GM18499 (cell line): Measurements from ENCODE around the gene PTGES3L.
"Not testable (repeated sequence)": the region's sequence is repeated elsewhere in the genome, so short reads cannot be mapped to it uniquely, and the experiment has no call there.

ENCODE experiments used
- ATAC-seq: cut with Tn5 transposase; IDR thresholded peaks from one replicate; pipeline ENCODE4 v1.9.1; 2021; ENCODE audit warnings: moderate number of reproducible peaks; ENCODE audit not compliant: insufficient read depth, unreplicated experiment

The PTGES3L gene

DNA sequence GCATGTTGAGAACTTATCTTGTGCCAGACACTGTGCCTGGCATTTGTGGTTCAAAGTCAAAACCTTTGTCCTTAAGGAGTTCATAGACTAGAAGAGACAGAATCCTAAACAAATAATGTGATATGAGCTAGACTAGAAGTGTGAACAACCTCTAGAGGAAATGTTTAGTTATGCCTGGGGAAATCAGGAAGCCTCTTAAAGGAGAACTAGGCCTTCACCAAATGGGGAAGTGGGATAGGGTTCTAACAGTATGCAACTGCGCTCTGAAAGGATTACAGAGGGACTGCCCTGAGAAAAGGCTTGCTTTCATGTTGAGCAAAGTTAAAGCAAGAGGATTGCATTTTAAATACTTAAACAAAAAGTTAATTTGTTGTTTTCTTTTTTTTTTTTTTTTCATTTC lies 5.3 kb upstream of the PTGES3L start:
- ATAC-seq = no peak

DNA sequence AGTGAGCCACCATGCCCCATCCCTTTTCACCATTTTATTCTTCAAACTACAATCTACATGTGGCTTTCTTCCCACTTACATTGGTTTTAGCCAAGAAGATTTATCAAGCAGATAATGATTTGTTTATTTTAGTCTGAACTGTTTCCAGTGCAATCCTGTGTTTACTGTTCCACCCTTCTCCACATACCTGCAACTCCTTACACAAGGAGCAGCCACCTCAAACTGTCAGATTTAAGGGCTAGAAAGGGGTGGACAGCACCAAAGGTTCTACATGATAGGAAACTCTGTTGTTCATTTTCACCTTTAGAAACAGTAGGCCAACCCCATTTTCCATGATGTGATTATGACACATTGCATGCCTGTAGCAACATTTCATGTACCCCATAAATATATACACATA lies 2.4 kb upstream of the PTGES3L start:
- no peak for ATAC-seq

DNA sequence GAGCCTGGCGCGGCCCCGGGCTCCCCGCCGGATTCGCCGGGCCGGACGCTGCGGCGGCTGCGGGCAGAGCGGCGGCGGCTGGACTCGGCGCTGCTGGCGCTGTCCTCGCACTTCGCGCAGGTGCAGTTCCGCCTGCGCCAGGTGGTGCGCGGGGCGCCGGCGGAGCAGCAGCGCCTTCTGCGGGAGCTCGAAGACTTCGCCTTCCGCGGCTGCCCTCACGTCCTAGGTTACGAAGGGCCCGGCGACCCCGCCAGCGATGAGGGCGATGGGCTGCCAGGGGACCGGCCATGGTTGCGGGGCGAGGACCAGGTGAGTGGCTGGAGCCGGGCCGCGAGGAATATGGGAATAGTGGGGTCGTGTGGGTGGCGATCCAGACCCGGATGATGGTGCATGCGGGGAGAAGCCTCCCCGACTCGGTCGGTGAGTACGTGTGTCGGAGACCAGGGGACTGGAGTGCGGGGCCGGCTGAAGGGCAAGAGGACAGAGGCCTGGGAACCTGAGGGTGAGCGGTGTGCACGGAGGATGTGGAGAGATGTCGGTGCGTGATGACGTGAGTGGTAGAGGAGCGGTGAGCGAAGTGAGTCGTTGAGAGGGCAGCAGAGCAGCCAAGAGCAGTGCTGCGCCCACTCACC lies 1.0 kb upstream of the PTGES3L start:
- no peak for ATAC-seq

DNA sequence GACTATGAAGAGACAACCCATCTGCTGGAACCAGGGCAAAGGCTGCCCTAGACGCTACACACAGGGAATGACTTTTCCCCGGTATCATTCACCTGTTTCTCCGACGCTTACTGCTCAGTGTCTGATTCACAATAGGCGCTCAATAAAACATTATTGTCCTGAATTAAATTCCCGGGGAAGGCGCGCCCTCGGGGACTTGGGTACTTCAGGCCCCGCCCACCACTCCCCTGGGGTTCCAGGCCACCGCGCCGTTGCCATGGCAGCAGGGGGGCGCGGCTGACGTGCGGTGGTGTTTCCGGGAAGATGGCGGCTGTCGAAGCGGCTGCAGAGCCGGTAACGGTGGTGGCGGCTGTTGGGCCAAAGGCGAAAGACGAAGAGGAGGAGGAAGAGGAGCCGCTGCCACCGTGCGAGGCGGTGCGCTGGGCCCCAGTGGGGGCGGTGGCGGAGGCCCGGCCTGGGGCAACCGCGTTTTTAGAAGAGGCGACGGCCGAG lies 440 bp upstream of the PTGES3L start, which contains the start of gene RUNDC1:
TSS of gene RUNDC1 (plus strand) at position 292 of the 492 bp plus-strand sequence. CDS start at position 304, 12 bp downstream.
- no peak for ATAC-seq

DNA sequence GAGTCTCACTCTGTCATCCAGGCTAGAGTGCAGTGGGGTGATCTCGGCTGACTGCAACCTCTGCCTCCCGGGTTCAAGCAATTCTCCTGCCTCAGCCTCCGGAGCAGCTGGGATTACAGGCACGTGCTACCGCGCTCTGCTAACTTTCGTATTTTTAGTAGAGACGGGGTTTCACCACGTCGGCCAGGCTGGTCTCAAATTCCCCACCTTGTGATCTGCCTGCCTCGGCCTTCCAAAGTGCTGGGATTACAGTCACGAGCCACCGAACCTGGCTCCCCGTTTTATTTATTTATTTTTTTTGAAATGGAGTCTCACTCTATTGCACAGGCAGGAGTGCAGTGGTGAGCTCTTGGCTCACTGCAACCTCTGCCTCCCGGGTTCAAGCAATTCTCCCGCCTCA lies 4.2 kb downstream of the PTGES3L start:
- not testable (repeated sequence) for ATAC-seq

DNA sequence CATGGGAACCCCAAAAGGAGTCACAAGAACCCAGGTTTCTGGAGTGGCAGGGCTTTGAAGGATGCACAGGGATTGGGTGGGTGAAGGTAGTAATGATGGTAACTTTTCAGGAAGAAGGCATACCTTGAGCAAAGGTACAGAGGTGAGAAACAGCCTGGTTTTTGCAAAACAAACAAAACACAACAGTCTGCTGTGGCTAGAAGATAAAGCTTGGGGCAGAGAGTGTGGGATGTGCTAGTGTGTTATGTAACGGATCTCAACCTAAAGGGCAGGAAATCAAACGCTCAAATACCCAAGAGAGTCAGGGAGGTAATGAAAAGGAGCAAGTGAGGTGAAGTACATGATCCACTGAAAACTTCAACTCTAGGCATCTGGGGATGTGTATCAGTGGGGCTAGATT lies 4.6 kb downstream of the PTGES3L start:
- ATAC-seq = no peak

DNA sequence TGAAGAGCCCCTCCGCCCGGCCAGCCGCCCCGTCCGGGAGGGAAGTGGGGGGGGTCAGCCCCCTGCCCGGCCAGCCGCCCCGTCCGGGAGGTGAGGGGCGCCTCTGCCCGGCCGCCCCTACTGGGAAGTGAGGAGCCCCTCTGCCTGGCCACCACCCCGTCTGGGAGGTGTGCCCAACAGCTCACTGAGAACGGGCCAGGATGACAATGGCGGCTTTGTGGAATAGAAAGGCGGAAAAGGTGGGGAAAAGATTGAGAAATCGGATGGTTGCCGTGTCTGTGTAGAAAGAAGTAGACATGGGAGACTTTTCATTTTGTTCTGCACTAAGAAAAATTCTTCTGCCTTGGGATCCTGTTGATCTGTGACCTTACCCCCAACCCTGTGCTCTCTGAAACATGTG lies 6.6 kb downstream of the PTGES3L start:
- not testable (repeated sequence) for ATAC-seq

DNA sequence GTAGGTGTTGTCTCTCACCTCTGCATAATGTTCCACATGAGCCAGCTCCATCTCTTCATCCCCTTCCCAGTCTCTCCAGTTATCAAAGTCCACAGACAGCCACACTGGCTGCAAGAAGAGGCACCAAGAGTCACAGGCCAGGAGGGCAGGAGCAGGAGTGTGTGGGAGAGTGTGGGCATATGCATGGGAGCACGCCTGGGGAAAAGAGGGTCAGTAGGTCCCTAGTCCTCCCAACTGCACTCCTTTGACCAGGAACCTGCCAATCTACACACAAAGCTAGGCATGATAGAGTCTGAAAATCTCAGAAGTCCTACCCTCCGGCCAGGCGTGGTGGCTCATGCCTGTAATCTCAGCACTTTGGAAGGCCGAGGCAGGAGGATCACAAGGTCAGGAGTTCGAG lies 8.3 kb downstream of the PTGES3L start:
- no peak for ATAC-seq

DNA sequence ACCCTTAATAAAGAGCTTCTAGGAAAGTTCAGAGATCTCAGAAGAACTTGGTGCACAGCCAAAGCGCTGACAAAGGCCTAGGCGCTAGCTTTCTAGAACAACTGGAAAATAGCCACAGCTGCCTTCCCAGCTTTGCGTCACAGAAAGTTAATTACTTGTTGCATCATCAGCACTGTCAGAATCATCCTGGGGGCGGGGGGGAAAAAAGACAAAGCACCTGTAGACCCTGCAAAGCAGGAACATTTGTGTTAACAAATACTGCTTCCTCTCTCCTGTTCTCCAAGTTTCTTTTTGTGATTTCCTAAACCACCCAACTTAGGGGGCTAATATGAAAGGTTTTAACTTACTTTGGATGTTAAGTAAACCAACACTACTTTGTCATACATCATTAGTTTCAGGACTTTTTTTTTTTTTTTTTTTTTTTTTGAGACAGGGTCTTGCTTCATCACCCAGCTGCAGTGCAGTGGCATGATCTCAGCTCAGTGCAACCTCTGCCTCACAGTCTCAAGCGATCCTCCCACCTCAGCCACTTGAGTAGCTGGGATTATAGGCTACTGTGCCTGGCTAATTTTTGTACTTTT lies 10.8 kb downstream of the PTGES3L start:
- no peak for ATAC-seq

DNA sequence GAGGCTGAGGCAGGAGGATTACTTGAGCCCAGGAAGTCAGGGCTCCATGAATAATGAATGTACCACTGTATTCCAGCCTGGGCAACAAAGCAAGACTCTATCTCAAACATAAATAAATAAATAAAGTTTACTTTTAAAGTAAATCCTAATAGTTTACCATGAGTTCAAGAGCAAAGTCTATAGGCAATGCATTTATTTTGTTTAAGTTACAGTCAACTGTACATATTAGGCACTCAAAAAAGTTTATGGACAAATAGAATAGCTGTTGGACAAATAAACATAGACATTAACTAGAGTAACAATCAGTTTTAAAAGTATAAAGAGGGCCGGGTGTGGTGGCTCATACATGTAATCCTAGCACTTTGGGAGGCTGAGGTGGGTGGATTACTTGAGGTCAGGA lies 12.0 kb downstream of the PTGES3L start:
- ATAC-seq = no peak

DNA sequence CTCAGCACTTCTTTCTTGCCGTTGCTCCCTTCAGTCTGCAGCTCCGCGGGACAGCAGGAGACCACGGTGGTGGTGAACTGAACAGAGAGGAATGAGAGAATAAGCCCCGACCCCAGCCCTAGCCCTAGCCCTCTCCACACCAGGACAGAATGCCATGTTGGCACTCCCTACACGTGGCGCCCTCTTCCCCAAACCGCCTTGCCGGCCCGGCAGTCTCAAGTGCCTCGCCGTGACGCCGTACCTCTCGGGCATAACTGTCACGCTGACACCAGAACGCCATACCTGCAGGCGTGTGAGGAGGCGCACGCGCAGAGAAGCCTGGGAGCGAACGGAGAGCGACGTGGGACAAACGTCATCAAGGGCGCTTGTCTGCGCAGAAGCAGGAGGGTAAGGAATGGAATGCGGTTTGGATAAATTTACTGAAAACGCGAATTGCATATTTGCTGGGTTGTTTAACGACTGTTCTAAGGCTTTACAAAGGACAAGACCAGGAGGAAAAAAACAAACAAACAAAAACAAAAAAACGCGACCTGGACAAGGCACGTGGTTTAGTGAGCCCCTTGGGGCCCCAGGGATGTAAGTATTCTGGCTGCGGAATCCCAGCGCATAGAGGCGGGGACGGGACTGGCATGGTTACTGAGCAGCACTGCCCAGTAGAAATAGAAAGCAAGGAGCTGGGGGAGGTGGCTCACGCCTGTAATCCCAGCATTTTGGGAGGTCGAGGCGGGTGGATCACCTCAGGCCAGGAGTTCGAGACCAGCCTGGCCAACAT lies 15.5 kb downstream of the PTGES3L start, which contains the start of gene AARSD1:
TSS of gene AARSD1 (minus strand) at position 294 of the 772 bp plus-strand sequence. CDS start at position 280, 14 bp downstream.
- no peak for ATAC-seq

DNA sequence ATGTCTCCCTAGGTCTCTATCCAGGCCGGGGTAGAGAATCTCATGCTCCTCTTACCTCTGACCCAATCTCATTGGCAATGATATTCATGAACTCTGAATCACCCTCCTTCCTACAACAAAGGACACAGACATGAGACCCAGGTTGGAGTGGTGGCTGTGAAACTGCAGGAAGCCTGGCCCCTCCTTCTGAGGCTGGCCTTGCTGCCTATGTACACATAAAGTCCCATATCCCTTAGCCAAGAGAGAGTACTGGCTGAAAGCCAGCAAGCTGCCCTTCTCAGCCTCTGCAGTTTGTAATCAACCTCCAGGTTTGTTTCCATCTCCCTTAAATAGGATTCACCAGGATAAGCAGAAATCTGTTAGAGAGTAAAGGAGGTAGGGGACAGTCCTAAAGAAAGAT lies 26.2 kb downstream of the PTGES3L start:
- ATAC-seq = no peak

DNA sequence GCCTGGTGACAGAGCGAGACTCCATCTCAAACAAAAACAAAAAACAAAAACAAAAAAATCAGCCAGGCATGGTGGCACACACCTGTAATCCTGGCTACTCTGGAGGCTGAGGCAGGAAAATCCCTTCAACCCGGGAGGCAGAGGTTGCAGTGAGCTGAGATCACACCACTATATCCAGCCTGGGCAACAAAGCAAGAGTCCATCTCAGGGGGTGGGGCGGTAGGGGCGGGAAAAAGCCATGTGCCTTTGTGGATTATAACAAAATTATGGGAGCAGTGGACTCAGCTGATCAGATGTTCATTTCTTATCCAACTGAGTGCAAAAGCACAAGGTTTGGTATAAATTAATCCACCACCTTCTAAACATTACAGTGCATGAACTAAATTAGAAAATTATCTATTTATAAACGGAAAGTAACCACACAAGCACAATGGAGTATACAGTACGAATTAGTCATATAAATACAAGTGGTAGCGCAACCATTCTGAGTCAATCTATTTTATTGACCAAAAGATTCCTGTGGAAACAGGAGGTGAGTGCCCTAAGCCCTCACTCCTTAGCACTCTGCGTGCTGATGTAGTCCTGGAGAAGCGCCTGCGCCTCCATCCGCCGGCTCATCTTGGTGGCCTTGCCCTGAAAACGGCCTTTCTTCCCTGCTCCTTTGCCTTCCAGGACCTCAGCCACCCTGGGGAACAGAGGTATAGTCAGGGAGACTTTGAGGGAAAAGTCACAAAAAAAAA lies 29.7 kb downstream of the PTGES3L start:
- ATAC-seq = no peak

DNA sequence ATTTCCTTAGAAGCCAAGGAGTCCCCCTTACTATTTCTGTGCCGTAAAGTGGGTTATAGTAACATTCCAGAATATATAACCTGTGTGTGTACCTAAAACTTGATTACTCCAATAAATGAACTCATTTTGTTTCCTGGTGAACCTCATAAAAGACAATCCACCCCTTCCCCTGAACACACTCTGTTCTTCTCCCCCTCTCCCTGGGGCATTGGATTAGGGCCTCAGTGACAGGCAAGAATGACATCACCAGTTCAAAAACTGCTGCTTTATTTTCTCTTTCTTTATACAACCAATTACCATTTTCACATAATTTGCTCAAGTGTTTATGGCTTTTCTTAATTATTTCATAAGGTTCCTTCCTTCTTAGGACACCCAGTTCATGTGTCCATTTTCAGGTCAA lies 33.1 kb downstream of the PTGES3L start:
- ATAC-seq = no peak

DNA sequence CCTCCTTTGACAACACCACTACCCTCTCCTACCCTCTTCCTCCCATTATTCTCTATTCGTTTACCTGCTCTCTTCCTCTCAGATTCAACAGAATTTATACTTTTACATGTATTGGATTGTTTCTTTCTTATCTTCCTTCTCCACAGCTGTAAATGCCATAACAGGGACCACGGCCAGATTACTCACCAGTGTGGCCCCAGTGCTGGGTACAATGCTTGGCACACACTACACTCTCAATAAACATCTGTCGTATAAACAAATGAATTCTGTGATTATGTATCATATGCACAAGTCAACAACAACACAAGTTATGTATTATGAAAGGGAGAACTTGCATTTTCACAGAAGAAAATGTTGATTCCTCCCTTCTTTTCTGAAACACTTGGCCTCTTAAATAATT lies 35.7 kb downstream of the PTGES3L start:
- no peak for ATAC-seq

DNA sequence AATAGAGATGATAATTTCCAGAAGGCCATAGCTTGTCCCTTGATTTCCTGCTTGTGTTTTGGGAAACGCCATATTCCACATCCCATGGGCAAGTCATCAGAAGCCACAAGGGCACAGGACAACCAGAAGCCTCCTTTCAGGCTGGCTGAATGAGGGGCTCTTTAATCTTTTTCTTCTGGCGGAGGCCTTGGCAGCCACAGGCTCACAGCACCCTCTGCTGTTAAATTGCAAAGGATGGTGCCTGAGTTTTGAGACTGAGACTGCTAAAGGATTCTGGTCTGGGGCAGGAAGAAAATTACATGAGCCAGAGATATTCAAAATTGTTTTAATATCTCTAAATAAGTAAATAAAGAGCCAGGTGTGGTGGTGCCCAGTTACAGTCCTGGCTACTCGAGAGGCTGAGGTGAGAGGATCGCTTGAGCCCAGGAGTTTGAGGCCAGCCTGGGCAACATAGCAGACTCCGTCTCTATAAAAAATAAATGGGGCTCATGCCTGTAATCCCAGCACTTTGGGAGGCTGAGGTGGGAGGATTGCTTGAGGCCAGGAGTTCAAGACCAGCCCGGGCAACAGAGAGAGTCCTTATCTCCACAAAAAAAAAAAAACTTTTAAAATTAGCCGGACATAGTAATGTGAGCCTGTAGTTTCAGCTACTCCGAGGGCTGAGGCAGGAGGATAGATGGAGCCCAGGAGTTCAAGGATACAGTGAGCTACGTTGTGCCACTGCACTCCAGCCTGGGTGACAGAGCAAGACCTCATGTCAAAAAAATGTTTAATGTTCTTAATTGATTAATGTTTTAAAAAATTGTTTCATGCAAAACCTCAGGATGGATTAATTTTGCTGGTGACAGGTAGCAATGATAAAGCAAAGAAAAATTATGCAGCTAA lies 41.9 kb downstream of the PTGES3L start:
- ATAC-seq = no peak

DNA sequence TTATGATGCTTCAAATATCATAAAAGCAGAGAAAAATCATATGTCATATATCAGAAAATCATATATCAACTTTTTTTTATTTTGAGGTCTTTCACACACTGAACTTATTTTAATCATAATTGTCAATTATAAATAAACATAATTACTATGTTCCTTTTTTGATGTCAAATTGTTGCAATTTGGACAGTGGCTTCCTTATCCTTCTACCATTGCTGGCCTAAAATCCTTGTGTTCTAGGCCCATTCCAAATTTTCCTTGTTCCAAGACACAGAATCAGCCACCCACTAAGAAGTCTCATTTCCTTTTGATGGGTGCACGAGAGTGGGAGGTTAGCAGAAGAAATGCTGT lies 50.4 kb downstream of the PTGES3L start:
- no peak for ATAC-seq

DNA sequence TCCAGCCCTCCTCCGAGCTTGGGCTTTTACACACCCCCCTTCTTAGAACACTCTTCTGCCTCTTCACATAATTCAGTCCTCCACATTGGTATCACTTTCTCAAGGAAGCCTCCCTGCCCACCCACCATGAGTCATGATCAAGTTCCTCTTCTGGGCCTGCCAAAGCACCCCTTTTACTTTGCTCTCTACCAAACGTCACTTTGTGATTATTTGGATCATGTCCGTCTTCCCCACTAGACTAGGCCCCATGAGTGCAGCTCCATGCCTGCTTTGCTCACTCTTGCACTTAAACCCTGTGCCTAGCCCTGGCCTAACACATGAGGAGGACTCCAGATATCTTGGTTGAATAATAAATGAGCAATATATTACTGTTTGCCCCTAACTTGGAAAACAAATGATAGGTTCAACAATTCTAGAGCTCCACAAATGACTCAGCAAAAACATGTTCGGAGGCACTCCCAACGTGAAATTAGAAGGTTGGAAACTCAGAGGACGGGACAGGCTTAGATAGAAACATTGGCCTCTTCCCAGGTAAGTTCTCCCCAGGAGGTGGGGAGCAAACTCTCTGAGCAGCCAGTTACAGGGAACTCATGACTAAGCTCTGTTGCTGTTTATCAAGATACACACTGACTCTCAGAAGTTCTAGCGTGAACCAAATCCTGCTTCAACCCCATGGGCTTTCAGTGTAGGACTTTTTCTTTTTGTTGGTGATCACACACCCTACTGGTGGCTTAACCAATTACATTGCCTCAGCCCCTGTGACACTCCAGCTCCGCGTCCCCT lies 51.0 kb downstream of the PTGES3L start:
- ATAC-seq = no peak

DNA sequence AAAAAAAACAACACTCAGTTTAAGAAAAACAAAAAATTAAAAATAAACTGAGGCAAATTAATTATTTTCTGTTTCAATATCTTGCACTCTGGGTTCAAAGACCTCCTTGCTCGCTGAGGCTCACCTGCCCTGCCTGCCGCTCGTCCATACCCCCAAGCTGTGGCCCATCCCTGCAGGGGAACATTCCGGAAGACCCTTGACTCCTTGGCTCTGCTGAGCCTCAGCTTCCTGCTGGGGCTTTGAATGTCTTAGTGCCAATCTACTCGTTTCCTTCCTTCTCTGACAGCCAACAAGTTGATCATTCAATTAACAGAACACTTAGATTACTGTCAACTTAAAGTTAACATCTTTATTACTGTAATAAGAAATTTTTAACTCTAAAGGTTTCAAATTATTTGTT lies 55.0 kb downstream of the PTGES3L start:
- ATAC-seq = no peak
